GM12875 (cell line): ENCODE data around the gene CDH15.
A peak's percentile ranks its signal among the peaks of the same experiment; 100 is the strongest.
"Not testable (repeated sequence)": the region's sequence is repeated elsewhere in the genome, so short reads cannot be mapped to it uniquely, and the experiment has no call there.

Experiments
- H3K4me3 ChIP-seq: one replicate; pipeline ENCODE4 v1.5.1; 2011; ENCODE audit warnings: low read depth, low read length, control low read depth
- TF ChIP-seq, protein P1 (sequence below): IDR thresholded peaks from 2 replicates; pipeline ENCODE4 v1.5.1; 2011; ENCODE audit warnings: low read depth, mild to moderate bottlenecking, control low read depth, inconsistent platforms, low read length, moderate library complexity, borderline replicate concordance; ENCODE audit not compliant: insufficient read depth

CDH15 gene

DNA sequence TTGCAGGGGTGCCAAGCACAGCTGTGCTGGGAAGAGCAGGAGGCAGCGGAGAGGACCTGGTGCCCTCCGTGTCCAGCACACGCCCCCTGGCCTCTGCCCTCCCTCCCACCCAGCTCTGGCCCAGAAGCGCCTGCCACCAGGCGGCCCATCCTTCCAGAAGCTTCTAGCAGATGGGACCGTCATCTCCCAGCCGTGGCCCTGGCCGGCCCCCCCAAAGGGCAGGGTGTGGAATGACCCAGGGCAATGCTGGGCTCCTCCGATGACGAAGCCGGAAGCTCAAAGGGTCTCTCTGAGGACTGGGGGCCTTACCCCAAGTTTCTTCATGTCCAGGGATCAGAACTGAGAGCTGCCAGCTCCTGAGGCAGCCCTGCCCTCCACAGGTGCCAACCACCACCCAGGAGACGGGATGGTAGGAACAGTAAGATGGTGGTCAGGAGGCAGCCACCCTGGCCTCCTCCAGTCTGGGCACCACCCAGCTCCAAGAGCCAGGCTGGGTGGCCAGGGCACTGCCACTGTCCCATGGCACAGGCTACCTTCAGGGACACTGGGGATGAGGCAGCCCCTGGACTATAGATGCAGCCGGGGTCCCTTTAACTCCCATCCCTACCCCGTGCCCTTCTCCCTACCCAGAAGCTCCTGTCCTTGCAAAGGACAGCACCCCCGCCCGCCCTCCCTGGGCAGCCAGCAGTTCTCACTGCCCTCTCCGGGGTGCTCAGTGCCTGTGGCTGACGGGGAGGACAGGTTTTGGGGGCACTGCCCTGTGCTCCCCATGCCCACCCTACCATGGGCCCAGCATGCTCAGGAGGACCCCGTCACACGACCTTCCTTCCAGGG is 6.5 kb upstream of the CDH15 start:
- TF ChIP-seq, protein P1, sequence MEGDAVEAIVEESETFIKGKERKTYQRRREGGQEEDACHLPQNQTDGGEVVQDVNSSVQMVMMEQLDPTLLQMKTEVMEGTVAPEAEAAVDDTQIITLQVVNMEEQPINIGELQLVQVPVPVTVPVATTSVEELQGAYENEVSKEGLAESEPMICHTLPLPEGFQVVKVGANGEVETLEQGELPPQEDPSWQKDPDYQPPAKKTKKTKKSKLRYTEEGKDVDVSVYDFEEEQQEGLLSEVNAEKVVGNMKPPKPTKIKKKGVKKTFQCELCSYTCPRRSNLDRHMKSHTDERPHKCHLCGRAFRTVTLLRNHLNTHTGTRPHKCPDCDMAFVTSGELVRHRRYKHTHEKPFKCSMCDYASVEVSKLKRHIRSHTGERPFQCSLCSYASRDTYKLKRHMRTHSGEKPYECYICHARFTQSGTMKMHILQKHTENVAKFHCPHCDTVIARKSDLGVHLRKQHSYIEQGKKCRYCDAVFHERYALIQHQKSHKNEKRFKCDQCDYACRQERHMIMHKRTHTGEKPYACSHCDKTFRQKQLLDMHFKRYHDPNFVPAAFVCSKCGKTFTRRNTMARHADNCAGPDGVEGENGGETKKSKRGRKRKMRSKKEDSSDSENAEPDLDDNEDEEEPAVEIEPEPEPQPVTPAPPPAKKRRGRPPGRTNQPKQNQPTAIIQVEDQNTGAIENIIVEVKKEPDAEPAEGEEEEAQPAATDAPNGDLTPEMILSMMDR = no peak
- no peak overlapping the region for H3K4me3 ChIP-seq

- not testable (repeated sequence) for H3K4me3 ChIP-seq
Observed at GRCh38 chr16:89165681-89165979, 5.9 kb upstream of the CDH15 start.

DNA sequence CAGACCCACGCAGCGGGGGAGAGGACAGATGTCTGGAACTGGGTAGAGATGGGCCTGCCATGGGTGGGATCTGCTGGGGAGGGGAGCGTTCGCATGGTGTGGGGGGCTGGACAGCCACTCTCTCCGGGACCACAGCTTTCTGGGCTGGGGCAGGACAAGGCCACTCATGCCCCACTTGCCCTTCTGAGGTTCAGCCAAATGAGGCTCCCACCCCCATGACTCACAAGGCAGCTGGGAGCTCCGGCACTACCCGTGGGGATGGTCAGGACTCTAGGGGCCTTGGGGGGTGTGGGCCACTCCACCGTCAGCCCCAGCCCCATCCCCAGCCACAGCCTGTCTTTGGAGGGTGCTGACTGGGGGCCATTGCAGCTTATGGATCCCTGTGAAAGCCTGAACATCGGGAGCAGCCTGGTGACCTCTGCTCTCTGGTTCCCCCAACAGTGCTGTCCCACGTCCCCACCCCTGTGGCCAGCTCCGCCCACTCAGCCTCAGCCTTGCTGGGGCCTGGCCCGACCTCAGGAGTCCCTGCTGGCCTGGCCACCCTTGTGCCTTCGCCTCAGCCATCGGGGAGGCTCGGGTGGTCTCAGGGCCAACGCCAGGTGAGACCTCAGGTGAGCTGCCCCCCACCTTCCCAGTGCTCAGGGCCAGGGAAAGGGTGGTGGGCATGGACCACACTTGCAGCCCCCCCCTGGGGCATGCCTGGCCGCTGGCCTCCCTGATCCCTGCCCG is 4.7 kb upstream of the CDH15 start:
- no peak overlapping the region for H3K4me3 ChIP-seq
- TF ChIP-seq, protein P1 = no peak

GRCh38 chr16:89167425-89167941 is 4.1 kb upstream of the CDH15 start:
- no peak overlapping the region for H3K4me3 ChIP-seq
- TF ChIP-seq, protein P1 = peak; percentile 94

GRCh38 chr16:89168381-89169189 is 3.0 kb upstream of the CDH15 start:
- TF ChIP-seq, protein P1 = no peak

DNA sequence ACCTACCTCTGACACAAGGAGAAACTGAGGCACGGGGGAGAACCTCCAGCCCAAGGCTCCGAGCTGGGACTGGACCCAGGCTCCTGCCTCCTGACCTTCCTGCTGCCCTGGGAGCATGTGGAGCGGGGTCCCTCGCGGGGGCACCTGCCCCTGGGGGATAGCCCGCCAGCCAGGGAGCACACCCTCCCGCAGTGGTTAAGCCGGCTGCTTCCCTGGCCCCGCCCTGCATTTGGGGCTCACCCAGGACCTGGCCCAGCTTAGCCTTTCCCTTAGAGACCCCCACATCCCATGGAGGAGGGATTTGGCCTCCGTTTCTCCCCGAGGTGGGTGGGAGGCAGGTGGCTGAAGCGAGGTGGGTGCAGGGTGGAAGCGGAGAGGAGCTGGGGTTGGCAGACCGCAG is 1.8 kb upstream of the CDH15 start:
- TF ChIP-seq, protein P1 = no peak
- H3K4me3 ChIP-seq = no peak overlapping the region

More at GRCh38 chr16:89168381-89169189, 3.0 kb upstream of the CDH15 start:
- H3K4me3 ChIP-seq = no peak overlapping the region
